Muscle of arm (tissue), 12 donors: ENCODE data around the gene CERS5. TPM values are rescaled to one million over a fixed set of nuclear protein-coding genes. Genes with fewer than 3 reads are reported as not detected.
"Not testable (repeated sequence)": the region's sequence is repeated elsewhere in the genome, so short reads cannot be mapped to it uniquely, and the experiment has no call there.

Experiments used
- DNase-seq: peaks from one replicate; pipeline ENCODE4 v3.0.0-alpha.2; 2013
- polyA plus RNA-seq, 12 donors: library from polyadenylated mRNA; unstranded; fragments of 120-200 nt; gene quantifications; one replicate each; pipeline ENCODE4 v1.2.1, GENCODE V29; 2013; ENCODE audit not compliant: insufficient read length in 12 of 12

Gene CERS5
- polyA plus RNA-seq, 12 donors: 32.7 to 70.9 (median 43.5) TPM; not detected in 1

GRCh38 chr12:50104417-50105366 is 62.5 kb downstream of the CERS5 start:
- DNase-seq: peak; percentile 48

- DNase-seq: no peak
These were observed 63.3 kb downstream of the CERS5 start, which contains the start of gene GPD1 for GRCh38 chr12:50103767-50104321. GPD1 (plus strand) TSS chr12:50104008; CDS start chr12:50104051, 43 bp downstream.

DNA sequence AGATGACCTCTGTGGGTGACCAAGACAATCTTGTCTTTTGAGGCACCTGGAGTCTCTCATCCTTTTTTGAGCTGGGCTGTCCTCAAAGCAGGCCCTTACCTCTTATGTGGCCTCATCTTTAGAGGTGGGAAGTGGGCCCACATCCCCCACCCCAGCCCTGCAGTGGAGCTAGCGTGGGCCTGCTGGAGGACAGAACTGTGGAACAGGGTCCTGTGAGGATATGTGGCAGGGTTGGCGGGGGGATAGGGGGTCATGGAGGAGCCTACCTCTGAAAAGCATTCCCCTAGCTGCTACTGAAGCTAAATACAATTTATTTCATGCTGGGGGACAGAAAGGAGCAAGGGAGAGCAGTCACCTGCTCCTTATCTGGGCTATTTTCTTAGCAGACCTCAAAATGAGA is 63.8 kb downstream of the CERS5 start:
- DNase-seq: no peak

DNA sequence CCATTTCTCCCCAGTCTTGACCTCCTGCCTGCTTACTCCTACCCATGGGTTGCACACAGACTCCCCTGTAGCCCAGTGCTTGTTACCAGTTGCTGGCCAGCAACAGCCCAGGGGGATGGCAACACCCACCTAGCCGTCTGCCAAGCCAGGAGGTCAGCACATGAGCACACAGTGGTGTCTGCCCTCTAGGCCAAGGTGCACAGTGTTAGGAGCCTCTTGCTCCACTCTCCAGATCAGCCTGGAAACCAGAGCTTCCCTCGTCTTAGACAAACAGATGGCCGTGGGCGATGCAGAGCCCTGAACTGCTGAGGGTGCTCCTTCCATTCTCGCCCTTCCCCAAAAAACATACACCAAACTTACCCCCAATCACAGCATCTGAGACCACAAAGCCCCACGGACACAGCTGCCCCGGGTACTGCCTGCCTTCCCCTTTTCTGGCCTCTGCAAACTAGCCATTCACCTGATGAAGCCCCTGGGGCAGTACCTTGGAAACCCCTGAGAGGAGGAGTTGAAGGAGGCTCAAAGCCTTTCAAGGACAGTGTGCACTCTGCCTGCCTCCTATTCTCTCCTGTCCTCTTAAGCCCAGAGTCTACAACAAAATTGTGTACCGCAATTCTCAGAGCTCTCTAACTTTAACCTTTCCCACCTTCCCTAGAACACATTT is 64.4 kb downstream of the CERS5 start:
- no peak for DNase-seq

GRCh38 chr12:50102131-50102531 is 65.0 kb downstream of the CERS5 start:
- no peak for DNase-seq

DNA sequence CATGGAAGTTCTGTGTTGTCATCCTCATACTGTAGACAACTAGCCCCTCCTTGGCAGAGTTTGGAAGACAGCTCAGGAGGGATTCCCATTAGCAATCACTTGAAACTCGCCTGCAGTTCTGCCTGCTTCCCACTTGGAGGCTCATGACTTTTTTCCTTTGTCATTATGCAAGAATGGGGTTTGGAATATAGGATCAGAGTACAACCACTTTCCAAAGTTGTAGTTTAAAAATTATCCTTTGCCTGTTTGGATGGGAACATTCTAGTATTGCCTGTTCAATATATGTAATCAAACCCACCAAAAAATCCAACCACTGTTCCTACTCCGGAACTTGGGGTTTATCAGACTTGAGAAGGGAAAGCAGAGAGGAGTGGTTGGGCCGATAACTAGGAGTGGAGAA is 65.5 kb downstream of the CERS5 start:
- DNase-seq: no peak

GRCh38 chr12:50100561-50100960 is 66.6 kb downstream of the CERS5 start:
- DNase-seq: no peak

- DNase-seq: no peak
These were observed 67.7 kb downstream of the CERS5 start for GRCh38 chr12:50099302-50100008.

DNA sequence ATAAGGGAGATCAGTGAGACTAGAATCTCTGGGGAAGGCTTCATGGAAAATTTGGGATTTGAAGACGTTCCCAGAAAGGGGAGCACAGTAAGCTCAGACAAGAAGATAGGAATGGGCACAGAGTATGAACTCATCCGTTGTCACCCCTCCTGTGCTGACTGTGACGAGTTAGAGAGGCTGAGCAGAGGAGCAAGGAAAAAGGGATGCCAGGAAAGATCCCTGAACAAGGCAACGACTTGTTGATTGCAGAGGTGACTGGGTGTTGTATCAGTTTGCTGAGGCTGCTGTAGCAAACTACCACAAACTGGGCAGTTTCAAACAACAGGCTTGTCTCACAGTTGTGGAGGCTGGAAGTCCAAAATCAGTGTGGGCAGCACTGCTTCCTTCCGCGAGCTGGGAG is 69.2 kb downstream of the CERS5 start:
- no peak for DNase-seq

DNA sequence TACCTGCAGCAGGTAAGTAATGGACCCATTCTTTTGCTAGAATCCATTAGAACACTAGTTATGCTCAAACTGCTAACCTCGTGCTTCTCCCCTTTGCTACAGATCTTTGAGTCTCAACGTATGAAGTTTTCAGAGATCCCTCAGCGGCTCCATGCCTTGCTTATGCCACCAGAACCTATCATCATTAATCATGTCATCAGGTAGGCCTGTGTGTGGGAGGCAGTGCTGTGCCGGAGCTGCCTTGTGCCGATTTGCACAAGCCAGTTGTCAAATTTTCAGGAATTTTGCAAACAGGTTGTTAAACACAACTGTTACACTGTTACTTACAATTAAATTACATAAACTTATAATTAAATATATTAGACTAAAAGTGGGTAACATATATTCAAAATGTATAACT is 76.8 kb downstream of the CERS5 start:
- no peak for DNase-seq

DNA sequence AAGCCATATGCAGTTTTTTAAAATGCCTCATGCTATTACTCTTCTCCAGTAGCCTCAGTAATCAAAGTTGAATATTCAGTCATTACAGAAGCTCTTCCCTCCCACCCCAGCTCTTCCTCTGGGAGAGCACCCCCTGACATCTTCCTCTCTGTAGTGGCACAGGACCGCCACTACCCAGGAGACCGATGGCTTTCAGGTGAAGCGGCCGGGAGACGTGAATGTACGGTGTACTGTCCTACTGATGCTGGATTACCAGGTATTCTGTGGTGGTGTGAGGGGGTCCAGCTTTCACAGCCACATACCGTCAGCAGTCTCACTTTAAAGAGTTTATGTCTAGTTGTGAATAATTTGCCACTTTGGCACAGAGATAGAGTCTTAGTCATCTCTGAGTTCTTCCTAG is 77.4 kb downstream of the CERS5 start:
- DNase-seq: no peak

GRCh38 chr12:50088577-50089335 is 78.4 kb downstream of the CERS5 start:
- no peak for DNase-seq

DNA sequence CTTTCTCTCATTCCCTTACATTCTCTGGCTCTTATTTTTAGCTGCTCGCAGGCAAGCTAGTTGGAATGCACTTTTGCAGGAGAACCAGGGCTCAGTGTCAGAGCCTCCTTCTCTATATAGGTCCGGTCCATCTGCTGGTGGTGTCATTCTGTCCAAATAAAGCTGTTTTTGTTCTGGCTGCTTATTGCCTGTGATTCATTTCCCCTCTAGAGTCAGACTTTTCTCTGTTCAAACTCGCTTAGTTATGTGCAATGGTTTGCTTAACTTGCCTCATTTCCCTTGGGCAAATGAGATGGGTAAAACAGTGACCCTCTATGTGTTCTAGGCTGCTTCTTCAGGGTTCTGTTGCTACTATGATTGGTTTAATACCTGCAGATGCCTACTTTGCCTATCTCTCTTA is 79.2 kb downstream of the CERS5 start:
- no peak for DNase-seq

- DNase-seq: no peak
These were observed 80.0 kb downstream of the CERS5 start for GRCh38 chr12:50087151-50087550.

DNA sequence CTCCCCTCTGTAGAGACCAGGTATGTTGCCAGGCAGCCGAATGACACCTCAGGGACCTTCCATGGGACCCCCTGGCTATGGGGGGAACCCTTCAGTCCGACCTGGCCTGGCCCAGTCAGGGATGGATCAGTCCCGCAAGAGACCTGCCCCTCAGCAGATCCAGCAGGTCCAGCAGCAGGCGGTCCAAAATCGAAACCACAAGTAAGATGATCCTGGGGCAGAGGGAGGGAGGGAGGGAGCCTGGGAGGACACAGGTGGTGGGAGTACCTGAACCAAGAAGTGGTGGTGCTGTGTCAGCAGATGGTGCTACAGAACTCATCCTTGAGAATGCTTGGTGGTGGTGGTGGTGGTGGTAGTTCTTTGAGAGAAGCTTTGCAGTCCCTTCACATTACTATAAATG is 81.0 kb downstream of the CERS5 start:
- no peak for DNase-seq

DNA sequence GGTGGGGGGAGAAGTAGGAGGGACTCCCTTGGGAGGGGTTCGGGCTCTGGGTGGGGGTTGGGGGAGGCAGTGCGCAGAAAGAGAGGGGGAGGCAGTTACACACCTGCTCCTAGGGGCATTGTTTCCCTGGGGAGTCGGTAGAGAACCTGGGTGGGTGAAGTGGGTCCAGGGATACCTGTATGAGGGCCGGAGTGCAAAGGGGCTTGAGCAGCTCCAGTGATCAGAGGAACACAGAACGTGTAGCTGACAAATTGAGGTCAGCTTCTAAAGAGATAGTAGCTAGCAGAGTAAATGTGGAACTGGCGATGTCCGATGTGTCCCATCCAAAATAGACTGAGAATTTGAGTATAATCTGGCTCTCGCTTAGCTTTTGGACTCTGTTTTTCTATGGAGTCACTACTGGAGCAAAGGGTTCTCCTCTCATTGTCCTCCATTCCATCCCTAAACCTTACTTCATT is 81.5 kb downstream of the CERS5 start:
- DNase-seq: no peak

- peak; percentile 92 for DNase-seq
These were observed 82.2 kb downstream of the CERS5 start, which contains the start of gene SMARCD1 for GRCh38 chr12:50084775-50085614. SMARCD1 (plus strand) TSS chr12:50085342; CDS start chr12:50085370, 28 bp downstream.

- not testable (repeated sequence) for DNase-seq
These were observed 82.8 kb downstream of the CERS5 start for GRCh38 chr12:50084409-50084774.

DNA sequence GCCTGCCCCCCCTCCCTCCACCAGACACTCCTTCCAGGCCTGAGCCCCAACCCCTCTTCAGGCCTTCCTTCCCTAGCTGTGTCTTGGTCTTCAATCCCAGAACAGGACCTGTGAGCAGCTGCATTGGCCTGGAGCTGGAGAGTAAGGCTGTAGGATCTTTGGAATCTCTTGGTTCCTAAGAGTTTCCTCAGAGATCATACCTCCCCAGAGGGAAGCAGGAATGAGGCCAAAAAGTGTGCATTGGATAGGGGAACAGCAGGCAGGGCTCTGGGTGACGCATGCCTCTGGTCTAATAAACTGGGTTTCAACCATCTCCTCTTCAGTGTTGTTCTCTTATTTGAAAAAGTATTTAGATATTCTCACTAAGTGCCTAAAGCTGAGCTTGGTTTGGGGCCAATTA is 83.9 kb downstream of the CERS5 start:
- DNase-seq: no peak

DNA sequence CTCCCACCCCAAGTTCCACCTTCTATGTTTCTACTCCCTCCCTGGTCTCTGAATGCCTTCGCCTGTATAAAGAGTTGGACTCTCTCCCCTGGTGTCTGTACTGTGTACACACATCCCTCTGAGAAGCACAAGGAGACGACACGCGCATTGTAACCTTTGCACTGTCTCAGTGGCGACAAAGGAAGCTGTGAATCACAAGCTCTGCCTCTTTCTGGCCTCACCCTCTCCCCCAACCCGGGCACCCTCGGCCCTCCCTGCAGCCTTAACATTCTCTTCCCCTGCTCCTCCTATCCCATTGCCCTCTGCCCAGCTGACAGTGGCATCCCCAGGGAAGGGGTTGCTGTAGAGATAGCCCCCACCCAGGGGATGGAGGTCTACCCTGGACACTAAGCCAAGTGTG is 84.5 kb downstream of the CERS5 start:
- no peak for DNase-seq
